Measurements from ENCODE around the gene CCDC126. TPM values are rescaled to one million over a fixed set of nuclear protein-coding genes. Genes with fewer than 3 reads are reported as not detected.

CCDC126 gene
- total RNA-seq, 1 donor from 2014 or later = 11.4 TPM

- TF ChIP-seq, protein P1, sequence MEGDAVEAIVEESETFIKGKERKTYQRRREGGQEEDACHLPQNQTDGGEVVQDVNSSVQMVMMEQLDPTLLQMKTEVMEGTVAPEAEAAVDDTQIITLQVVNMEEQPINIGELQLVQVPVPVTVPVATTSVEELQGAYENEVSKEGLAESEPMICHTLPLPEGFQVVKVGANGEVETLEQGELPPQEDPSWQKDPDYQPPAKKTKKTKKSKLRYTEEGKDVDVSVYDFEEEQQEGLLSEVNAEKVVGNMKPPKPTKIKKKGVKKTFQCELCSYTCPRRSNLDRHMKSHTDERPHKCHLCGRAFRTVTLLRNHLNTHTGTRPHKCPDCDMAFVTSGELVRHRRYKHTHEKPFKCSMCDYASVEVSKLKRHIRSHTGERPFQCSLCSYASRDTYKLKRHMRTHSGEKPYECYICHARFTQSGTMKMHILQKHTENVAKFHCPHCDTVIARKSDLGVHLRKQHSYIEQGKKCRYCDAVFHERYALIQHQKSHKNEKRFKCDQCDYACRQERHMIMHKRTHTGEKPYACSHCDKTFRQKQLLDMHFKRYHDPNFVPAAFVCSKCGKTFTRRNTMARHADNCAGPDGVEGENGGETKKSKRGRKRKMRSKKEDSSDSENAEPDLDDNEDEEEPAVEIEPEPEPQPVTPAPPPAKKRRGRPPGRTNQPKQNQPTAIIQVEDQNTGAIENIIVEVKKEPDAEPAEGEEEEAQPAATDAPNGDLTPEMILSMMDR (IDR thresholded peaks at IDR 0.05) = no peak
- H3K36me3 Mint-ChIP-seq (ENCODE audit: low read depth) = peaks cover 26% of the 10 kb centered on the region
- H3K4me3 Mint-ChIP-seq (ENCODE audit: unreplicated experiment) = no peak overlapping the region
- no peaks in the 10 kb centered on the region for H3K27me3 Mint-ChIP-seq (ENCODE audit: low read depth)
- peaks cover 26% of the 10 kb centered on the region for H3K9me3 Mint-ChIP-seq (ENCODE audit: low read depth)
- peak overlapping the region; percentile 57 for H3K27ac Mint-ChIP-seq (ENCODE audit: unreplicated experiment)
- H3K4me1 Mint-ChIP-seq (ENCODE audit: low read depth) = peaks cover 11% of the 10 kb centered on the region
- no peak for DNase-seq (ENCODE audit: low spot score)
Observed at GRCh38 chr7:23615331-23615730, 18.1 kb downstream of the CCDC126 start.

DNA sequence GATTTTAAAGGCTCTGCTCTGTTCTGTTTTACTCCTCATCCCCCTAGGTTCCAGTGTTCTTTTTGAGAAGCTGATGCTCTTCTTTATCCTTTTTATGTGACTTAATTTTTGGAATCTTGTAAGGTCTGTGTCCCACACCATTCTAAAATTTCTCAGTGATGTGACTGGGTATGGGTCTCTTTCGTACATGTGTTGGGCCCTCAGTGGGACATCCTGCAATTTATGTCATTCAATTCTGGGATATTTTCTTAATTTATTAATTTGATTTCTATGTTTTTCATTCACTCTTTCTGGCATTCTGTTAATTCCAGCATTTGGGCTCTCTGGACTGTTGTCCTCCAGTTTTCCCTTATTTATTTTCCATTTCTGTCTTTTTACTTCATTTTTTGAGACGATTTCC lies 19.4 kb downstream of the CCDC126 start:
- Mint-ChIP-seq H3K36me3 (ENCODE audit: low read depth) (peaks cover 26% of the 10 kb centered on the region), H3K27ac (ENCODE audit: unreplicated experiment) (no peak overlapping the region), H3K4me3 (ENCODE audit: unreplicated experiment) (no peak overlapping the region), H3K4me1 (ENCODE audit: low read depth) (peaks cover 11% of the 10 kb centered on the region), H3K9me3 (ENCODE audit: low read depth) (peaks cover 26% of the 10 kb centered on the region), H3K27me3 (ENCODE audit: low read depth) (no peaks in the 10 kb centered on the region)
- no peak for DNase-seq (ENCODE audit: low spot score)
- TF ChIP-seq, protein P1 (IDR thresholded peaks at IDR 0.05) = no peak

DNA sequence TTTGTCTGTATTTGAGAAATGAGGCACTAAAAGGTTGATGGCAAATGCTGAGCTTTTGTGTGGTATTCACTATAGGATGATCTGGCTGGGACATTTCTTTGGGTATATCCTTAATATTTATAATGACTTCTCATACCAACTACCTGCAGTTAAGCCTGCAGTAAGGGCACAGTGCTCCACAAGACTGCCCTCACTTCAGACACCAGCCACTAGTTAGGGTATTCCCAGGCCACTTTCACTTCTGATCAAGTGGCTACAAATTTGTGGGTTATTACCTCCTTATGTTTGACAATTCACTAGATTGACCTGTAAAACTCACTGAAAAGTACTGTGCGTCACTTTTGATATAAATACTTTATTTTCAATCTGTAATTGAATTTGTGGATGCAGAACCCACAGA lies 20.3 kb downstream of the CCDC126 start:
- Mint-ChIP-seq H3K27ac (ENCODE audit: unreplicated experiment) (no peak overlapping the region), H3K36me3 (ENCODE audit: low read depth) (peaks cover 26% of the 10 kb centered on the region), H3K9me3 (ENCODE audit: low read depth) (peaks cover 26% of the 10 kb centered on the region), H3K4me3 (ENCODE audit: unreplicated experiment) (no peak overlapping the region), H3K27me3 (ENCODE audit: low read depth) (no peaks in the 10 kb centered on the region), H3K4me1 (ENCODE audit: low read depth) (peaks cover 15% of the 10 kb centered on the region)
- TF ChIP-seq, protein P1 (IDR thresholded peaks at IDR 0.05) = no peak
- DNase-seq (ENCODE audit: low spot score) = no peak

DNA sequence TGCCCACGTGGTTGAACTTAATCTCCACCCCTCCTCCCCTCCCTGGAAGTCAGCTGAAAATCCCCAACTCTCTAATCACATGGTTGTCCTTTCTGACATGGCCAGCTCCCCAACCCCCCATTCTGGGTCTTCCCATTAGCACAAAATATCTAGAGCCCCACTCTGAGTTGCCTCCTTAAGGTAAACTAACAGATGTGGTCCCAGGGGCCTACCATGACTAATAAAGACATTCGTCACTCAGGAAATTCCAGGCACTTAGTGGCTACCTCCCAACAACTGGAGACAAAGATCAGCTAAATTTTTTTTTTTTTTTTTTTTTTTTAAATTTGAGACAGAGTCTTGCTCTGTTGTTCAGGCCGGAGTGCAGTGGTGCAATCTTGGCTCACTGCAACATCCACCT lies 21.1 kb downstream of the CCDC126 start:
- no peak overlapping the region for H3K4me3 Mint-ChIP-seq (ENCODE audit: unreplicated experiment)
- peaks cover 18% of the 10 kb centered on the region for H3K4me1 Mint-ChIP-seq (ENCODE audit: low read depth)
- no peak overlapping the region for H3K27ac Mint-ChIP-seq (ENCODE audit: unreplicated experiment)
- H3K36me3 Mint-ChIP-seq (ENCODE audit: low read depth) = peaks cover 24% of the 10 kb centered on the region
- TF ChIP-seq, protein P1 (IDR thresholded peaks at IDR 0.05) = no peak
- H3K27me3 Mint-ChIP-seq (ENCODE audit: low read depth) = no peaks in the 10 kb centered on the region
- H3K9me3 Mint-ChIP-seq (ENCODE audit: low read depth) = peaks cover 26% of the 10 kb centered on the region
- no peak for DNase-seq (ENCODE audit: low spot score)

GRCh38 chr7:23619141-23619540 lies 22.0 kb downstream of the CCDC126 start:
- Mint-ChIP-seq H3K4me3 (ENCODE audit: unreplicated experiment) (no peak overlapping the region), H3K36me3 (ENCODE audit: low read depth) (peaks cover 22% of the 10 kb centered on the region), H3K27me3 (ENCODE audit: low read depth) (no peaks in the 10 kb centered on the region), H3K9me3 (ENCODE audit: low read depth) (peaks cover 24% of the 10 kb centered on the region), H3K27ac (ENCODE audit: unreplicated experiment) (no peak overlapping the region), H3K4me1 (ENCODE audit: low read depth) (peaks cover 18% of the 10 kb centered on the region)
- TF ChIP-seq, protein P1 (IDR thresholded peaks at IDR 0.05) = no peak
- DNase-seq (ENCODE audit: low spot score) = no peak

Measured in chondrocyte (in vitro differentiated cells).